HepG2 (cell line): ENCODE results near the gene RAB1B. TPM values are rescaled to one million over a fixed set of nuclear protein-coding genes. Genes with fewer than 3 reads are reported as not detected.

Source experiments
- ARNTL ChIP-seq: sonication (generic); formaldehyde crosslinking; IDR thresholded peaks from 2 replicates; pipeline ENCODE4 v1.4.0; 2020; ENCODE audit warnings: mild to moderate bottlenecking, missing genetic modification reagents
- FOSL1 ChIP-seq: sonication (generic); formaldehyde crosslinking; IDR thresholded peaks from 2 replicates; pipeline ENCODE4 v1.9.0; 2021; ENCODE audit warnings: missing genetic modification reagents, borderline replicate concordance
- FOXP1 ChIP-seq, 2 experiments: fragments of 450-650 bp in 1 of 2; IDR thresholded peaks; 2 replicates each; pipeline ENCODE4 v1.6.1; 2017 to 2018; ENCODE audit warnings: antibody characterized with exemption in 1 of 2
- KDM3A ChIP-seq: IDR thresholded peaks from 2 replicates; pipeline ENCODE4 v1.6.1; 2018; ENCODE audit warnings: low read depth, missing compliant biosample characterization
- PHF21A ChIP-seq: sonication (generic); formaldehyde crosslinking; IDR thresholded peaks from 2 replicates; pipeline ENCODE4 v1.5.0; 2020; ENCODE audit warnings: mild to moderate bottlenecking, missing genetic modification reagents
- RFX3 ChIP-seq: IDR thresholded peaks from 2 replicates; pipeline ENCODE4 v1.6.1; 2016; ENCODE audit warnings: missing biosample characterization, missing genetic modification reagents
- SIX1 ChIP-seq: sonication (generic); formaldehyde crosslinking; IDR thresholded peaks from 2 replicates; pipeline ENCODE4 v1.4.0; 2020; ENCODE audit warnings: missing genetic modification reagents, borderline replicate concordance
- SMAD3 ChIP-seq: sonication (generic); formaldehyde crosslinking; IDR thresholded peaks from 2 replicates; pipeline ENCODE4 v1.4.0; 2020; ENCODE audit warnings: missing genetic modification reagents
- TCF7L2 ChIP-seq: IDR thresholded peaks from 2 replicates; pipeline ENCODE4 v1.6.1; 2011; ENCODE audit warnings: mild to moderate bottlenecking, low read depth, low read length, moderate library complexity
- ZBTB49 ChIP-seq: sonication (generic); formaldehyde crosslinking; IDR thresholded peaks from 2 replicates; pipeline ENCODE4 v1.4.0; 2020; ENCODE audit warnings: missing genetic modification reagents, borderline replicate concordance
- ZFYVE20 ChIP-seq: sonication (generic); formaldehyde crosslinking; IDR thresholded peaks from 2 replicates; pipeline ENCODE4 v1.8.0; 2023; ENCODE audit warnings: low read depth, mild to moderate bottlenecking, moderate library complexity, missing genetic modification reagents, borderline replicate concordance
- ZNF138 ChIP-seq: sonication (generic); formaldehyde crosslinking; IDR thresholded peaks from 2 replicates; pipeline ENCODE4 v1.5.0; 2020; ENCODE audit warnings: mild to moderate bottlenecking, low read depth, missing genetic modification reagents
- ZNF232 ChIP-seq: sonication (generic); formaldehyde crosslinking; IDR thresholded peaks from 2 replicates; pipeline ENCODE4 v1.4.0; 2020; ENCODE audit warnings: missing genetic modification reagents, borderline replicate concordance
- ZNF260 ChIP-seq: sonication (generic); formaldehyde crosslinking; IDR thresholded peaks from 2 replicates; pipeline ENCODE4 v1.4.0; 2020; ENCODE audit warnings: missing genetic modification reagents, low read depth, mild to moderate bottlenecking, borderline replicate concordance
- ZNF318 ChIP-seq: sonication (generic); formaldehyde crosslinking; IDR thresholded peaks from 2 replicates; pipeline ENCODE4 v1.4.0; 2020; ENCODE audit warnings: mild to moderate bottlenecking, missing genetic modification reagents
- ZNF570 ChIP-seq: sonication (generic); formaldehyde crosslinking; IDR thresholded peaks from 2 replicates; pipeline ENCODE4 v1.4.0; 2020; ENCODE audit warnings: mild to moderate bottlenecking, missing genetic modification reagents, borderline replicate concordance
- ZNF605 ChIP-seq: sonication (generic); formaldehyde crosslinking; IDR thresholded peaks from 2 replicates; pipeline ENCODE4 v1.8.0; 2022; ENCODE audit warnings: mild to moderate bottlenecking, missing genetic modification reagents
- polyA plus RNA-seq, 8 experiments: library from polyadenylated mRNA; depleted of rRNA in 3 of 8; stranded (reverse) in 7 of 8; unstranded in 1 of 8; fragments of >200 nt; fragmentation: Illumina TruSeq in 4 of 8; extraction: Trizol in 4 of 8; gene quantifications; 2 replicates each; pipeline versions ENCODE4 v1.2.1 to v1.2.3, GENCODE V29; 2011 to 2016; ENCODE audit warnings: low read depth in 4 of 8, missing spikeins in 1 of 8, mixed read lengths in 1 of 8; ENCODE audit not compliant: insufficient read depth in 1 of 8
- total RNA-seq, 5 experiments: library from RNA; depleted of rRNA; stranded (reverse); fragments of >200 nt; fragmentation: Illumina TruSeq; extraction: Trizol; gene quantifications; 2 replicates each; pipeline ENCODE4 v1.2.3, GENCODE V29; 2016; ENCODE audit warnings: low read depth in 1 of 5

Gene RAB1B
- total and polyA plus RNA-seq, 2 of the 13 experiments (the other 11 are each of a cell fraction or from before 2014, with no cell fraction given) = 77.9 to 87.9 TPM

DNA sequence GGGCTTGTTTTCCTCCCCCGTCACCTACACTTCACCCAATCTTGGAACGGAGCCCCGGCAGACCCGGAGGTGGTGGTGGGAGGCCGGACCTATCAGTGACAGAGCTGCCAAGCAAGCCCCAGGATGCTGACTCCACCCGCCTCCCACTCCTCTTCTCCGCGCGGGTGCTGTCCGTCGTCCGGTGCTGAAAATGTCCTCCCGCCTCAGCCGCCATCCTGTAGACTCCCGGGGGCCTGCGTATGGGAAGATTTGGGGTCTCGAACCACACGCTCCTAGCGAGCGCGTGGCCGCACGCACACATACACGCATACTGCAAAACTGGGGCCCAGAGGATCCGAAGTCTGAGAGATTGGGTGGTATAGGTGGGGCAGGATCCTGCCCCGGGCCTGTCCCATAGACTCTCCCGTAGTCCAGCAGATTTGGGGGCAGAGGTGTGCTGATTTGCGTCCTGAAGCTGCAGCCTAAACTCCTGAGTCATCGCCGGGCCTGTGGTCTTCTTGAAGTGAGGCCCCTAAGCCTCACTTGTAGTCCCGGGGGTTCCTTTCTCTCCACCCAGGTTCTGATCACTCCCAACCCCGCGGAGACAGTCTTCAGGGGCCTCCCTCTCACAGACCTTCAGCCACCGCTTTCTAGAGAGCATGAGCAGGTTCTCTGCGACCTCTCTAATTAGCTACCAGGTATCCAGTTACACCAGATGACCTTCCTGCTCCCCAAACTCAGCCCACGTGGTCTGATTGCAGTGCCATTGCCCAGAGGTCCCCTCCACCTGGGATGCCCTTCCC is 21.3 kb downstream of the RAB1B start (continued):
- TF ChIP-seq PHF21A (CRISPR knock-in tag) (no peak), ZNF232 (CRISPR knock-in tag) (peak; percentile 76; the same call in 1 of the 2 replicates), RFX3 (CRISPR knock-in tag) (no peak), ZNF605 (CRISPR knock-in tag) (peak; percentile 75), ZNF318 (CRISPR knock-in tag) (no peak), ZFYVE20 (CRISPR knock-in tag) (0 out of 2 replicates have a peak, but pooled peaks have one; percentile 38), SMAD3 (CRISPR knock-in tag) (peak; percentile 20; the same call in 1 of the 2 replicates), ZNF570 (CRISPR knock-in tag) (peak; percentile 90; the same call in 1 of the 2 replicates), ZNF138 (CRISPR knock-in tag) (no peak; the same call in 1 of the 2 replicates), KDM3A (CRISPR knock-in tag) (0 out of 2 replicates have a peak, but pooled peaks have one; percentile 39), SIX1 (CRISPR knock-in tag) (peak; percentile 82), ZBTB49 (peak; percentile 86; the same call in 1 of the 2 replicates), TCF7L2 (no peak), FOSL1 (CRISPR knock-in tag) (no peak), FOXP1 (IDR thresholded peaks at IDR 0.05) (no peak), FOXP1 (CRISPR knock-in tag; IDR thresholded peaks at IDR 0.05) (no peak), ZNF260 (CRISPR knock-in tag) (no peak), ARNTL (CRISPR knock-in tag) (peak; percentile 31; the same call in 1 of the 2 replicates)
